T-helper 2 cell treated with Interferon-gamma antibody and Interleukin-4, amounts not matched to agents 5 μg/mL and 100 μg/mL, for 36 hours (primary cell): ENCODE measurements around the gene SDCCAG8.

Source experiments
- DNase-seq: peaks from one replicate; pipeline ENCODE4 v3.0.0; 2021; ENCODE audit warnings: low spot score
- H3K27ac Mint-ChIP-seq: one replicate; pipeline ENCODE4 v1.8.0; 2021; ENCODE audit warnings: mild to moderate bottlenecking, mixed read lengths
- H3K27me3 Mint-ChIP-seq: one replicate; pipeline ENCODE4 v1.8.0; 2021; ENCODE audit warnings: low read depth, mixed read lengths
- H3K36me3 Mint-ChIP-seq: one replicate; pipeline ENCODE4 v1.8.0; 2021; ENCODE audit warnings: low read depth, mixed read lengths
- H3K4me1 Mint-ChIP-seq: one replicate; pipeline ENCODE4 v1.8.0; 2021; ENCODE audit warnings: low read depth, mixed read lengths
- H3K4me3 Mint-ChIP-seq: one replicate; pipeline ENCODE4 v1.8.0; 2022; ENCODE audit warnings: mild to moderate bottlenecking, moderate library complexity, mixed read lengths
- H3K9me3 Mint-ChIP-seq: one replicate; pipeline ENCODE4 v1.8.0; 2021; ENCODE audit warnings: mixed read lengths

The SDCCAG8 gene

DNA sequence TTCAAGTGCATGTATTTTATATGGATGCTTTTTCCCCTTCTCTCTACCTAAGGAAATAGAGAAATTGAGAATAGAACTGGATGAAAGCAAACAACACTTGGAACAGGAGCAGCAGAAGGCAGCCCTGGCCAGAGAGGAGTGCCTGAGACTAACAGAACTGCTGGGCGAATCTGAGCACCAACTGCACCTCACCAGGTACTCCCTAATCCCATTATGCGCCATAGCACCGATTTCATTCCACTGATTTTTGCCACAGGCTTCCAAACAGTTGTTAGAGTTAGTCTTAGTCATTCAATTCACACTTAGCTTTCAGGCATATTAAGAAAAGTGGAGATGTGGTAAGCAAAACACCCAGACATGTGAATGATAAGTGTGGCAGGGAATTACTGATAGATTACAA is 122.8 kb downstream of the SDCCAG8 start:
- H3K4me1 Mint-ChIP-seq: no peaks in the 10 kb centered on the region
- peaks cover 13% of the 10 kb centered on the region for H3K36me3 Mint-ChIP-seq
- H3K4me3 Mint-ChIP-seq: no peak overlapping the region
- no peaks in the 10 kb centered on the region for H3K27me3 Mint-ChIP-seq
- H3K27ac Mint-ChIP-seq: no peak overlapping the region
- peaks cover 10% of the 10 kb centered on the region for H3K9me3 Mint-ChIP-seq
- DNase-seq: no peak

DNA sequence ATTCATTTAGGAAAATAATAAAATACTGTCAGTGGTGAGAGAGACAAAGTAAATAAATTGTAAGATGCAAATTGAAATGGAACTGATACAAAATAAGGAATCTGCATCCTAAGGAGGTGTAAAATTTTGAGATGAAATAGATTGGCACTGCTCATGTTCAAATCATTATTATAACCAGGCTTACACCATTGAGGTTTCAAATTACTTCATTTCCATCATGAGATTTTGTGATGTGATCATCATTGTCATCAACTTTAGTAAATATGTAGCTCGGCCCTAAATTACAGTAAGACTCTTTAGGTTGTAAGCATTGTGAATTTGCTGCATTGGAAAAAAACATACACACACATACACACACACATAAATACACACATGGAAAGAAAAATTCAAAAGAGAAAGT is 123.4 kb downstream of the SDCCAG8 start:
- no peak overlapping the region for H3K27ac Mint-ChIP-seq
- no peak overlapping the region for H3K4me3 Mint-ChIP-seq

DNA sequence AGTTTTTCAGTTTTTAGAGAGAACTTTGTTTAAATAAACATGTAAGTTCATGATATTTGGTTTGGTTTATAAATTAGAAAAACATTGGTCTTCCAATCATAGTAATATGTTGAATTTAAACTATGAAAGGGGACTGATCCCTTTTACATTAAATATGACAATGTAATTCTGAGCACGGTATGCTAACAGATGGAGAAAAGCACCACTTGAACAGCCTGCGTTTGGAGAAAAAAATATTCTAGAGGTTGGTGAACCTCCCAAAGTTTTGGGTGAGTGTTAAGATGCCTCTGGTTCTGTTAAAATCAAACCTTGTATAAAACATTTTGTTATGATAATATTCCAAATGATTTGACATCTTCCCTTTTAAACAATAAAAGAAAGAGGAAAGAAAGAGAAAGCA is 123.9 kb downstream of the SDCCAG8 start:
- DNase-seq: no peak
- H3K36me3 Mint-ChIP-seq: peaks cover 12% of the 10 kb centered on the region
- H3K27me3 Mint-ChIP-seq: no peaks in the 10 kb centered on the region
- H3K27ac Mint-ChIP-seq: no peak overlapping the region
- H3K4me1 Mint-ChIP-seq: no peaks in the 10 kb centered on the region
- H3K4me3 Mint-ChIP-seq: no peak overlapping the region
- no peaks in the 10 kb centered on the region for H3K9me3 Mint-ChIP-seq

More for the DNA sequence above, 123.4 kb downstream of the SDCCAG8 start:
- Mint-ChIP-seq H3K27me3 (no peaks in the 10 kb centered on the region), H3K4me1 (no peaks in the 10 kb centered on the region), H3K9me3 (peaks cover 4% of the 10 kb centered on the region), H3K36me3 (peaks cover 12% of the 10 kb centered on the region)
- DNase-seq: no peak

DNA sequence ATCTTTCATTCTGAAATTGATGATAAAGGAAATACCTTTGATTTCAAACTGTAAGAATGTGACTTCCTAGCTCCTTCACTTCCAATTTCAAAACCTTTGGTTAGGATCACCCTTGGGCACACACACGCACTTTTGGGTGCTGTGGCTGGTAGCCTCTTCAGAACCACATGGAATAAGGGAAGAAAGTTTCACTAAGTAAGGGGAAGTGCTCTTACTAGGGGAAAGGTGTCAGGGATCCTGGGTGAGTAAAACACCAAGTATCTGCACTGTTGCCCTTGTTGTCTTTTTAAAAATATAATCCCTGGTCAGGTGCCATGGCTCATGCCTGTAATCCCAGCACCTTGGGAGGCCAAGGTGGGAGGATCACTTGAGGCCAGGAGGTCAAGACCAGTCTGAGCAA is 132.4 kb downstream of the SDCCAG8 start:
- Mint-ChIP-seq H3K36me3 (no peaks in the 10 kb centered on the region), H3K4me3 (no peak overlapping the region), H3K4me1 (peaks cover 12% of the 10 kb centered on the region), H3K27me3 (no peaks in the 10 kb centered on the region), H3K9me3 (no peaks in the 10 kb centered on the region), H3K27ac (no peak overlapping the region)
- no peak for DNase-seq

DNA sequence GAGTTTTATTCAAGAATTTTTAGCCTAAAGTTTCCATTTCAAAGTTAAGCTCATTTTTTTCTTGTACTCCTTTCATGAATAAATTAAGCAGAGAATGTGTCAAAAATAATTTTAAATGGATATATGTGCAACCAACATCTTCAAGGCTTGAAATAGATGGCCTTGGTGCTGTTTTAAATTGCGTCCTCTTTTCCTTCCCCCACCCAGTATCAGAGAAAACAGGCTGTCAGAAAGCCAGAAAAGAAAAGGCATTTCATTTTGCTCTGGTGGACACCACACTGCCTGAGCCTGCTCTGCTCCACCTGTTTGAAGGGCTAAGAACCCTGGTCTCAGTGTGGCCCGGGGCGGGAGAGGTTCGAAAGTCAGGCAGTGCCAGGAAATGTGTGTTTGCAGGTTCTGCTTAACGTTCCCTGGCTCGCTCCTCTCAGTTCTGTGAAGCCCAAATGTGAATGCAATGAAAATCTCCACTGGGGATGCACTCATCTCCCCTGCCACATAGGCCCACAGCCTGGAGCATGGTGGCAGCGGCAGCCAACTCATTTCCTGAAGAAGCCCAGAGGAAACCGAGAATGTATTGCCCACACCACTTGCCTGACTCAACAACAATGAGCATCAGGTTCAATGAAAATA is 134.4 kb downstream of the SDCCAG8 start:
- no peak overlapping the region for H3K4me3 Mint-ChIP-seq
- peak; percentile 12 for DNase-seq
- no peaks in the 10 kb centered on the region for H3K27me3 Mint-ChIP-seq
- H3K9me3 Mint-ChIP-seq: no peaks in the 10 kb centered on the region
- no peaks in the 10 kb centered on the region for H3K36me3 Mint-ChIP-seq
- H3K4me1 Mint-ChIP-seq: peaks cover 12% of the 10 kb centered on the region
- no peak overlapping the region for H3K27ac Mint-ChIP-seq

DNA sequence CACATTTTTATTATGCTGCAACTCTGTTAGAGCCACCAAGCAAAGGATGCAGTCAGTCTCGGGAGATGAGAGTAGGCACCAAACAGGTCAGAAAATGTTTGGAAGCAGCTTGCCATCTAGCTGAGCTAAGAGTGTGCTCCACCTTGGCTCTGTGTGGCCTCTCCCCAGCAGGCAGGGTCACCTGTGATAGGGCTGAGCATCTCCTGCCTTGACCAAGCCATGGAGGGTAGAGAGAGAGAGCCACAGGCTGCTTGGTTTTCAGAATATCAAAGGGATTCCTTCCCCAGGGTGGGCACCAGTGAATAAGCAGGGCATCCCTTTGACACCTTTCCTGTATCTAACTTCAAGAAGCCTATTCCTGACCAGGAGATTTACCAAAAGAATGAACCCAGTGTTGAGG is 135.5 kb downstream of the SDCCAG8 start:
- no peaks in the 10 kb centered on the region for H3K9me3 Mint-ChIP-seq
- H3K4me1 Mint-ChIP-seq: peaks cover 12% of the 10 kb centered on the region
- H3K27ac Mint-ChIP-seq: no peak overlapping the region
- no peak for DNase-seq
- no peak overlapping the region for H3K4me3 Mint-ChIP-seq
- no peaks in the 10 kb centered on the region for H3K27me3 Mint-ChIP-seq
- H3K36me3 Mint-ChIP-seq: no peaks in the 10 kb centered on the region

DNA sequence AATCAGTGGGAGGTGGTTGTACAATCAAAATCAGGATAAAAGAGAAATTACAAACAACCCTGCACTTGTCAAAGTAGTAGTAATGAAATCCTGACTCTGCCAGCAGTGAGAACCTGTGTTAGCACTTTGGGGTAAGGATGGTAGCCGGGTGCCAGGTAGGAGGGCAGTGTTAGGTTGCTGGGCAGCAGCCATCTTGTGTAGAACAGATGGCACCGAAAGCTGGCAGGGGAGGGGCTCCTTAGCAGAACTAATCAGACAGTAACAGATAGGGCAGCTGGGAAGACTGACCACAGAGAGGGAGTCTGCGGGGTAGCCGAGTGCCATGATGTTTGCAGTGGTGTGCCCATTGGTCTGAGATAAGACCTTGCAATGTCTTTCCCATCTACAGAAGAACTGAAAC is 137.3 kb downstream of the SDCCAG8 start:
- H3K9me3 Mint-ChIP-seq: no peaks in the 10 kb centered on the region
- no peak overlapping the region for H3K4me3 Mint-ChIP-seq
- no peaks in the 10 kb centered on the region for H3K27me3 Mint-ChIP-seq
- H3K36me3 Mint-ChIP-seq: no peaks in the 10 kb centered on the region
- peaks cover 12% of the 10 kb centered on the region for H3K4me1 Mint-ChIP-seq
- H3K27ac Mint-ChIP-seq: no peak overlapping the region
- no peak for DNase-seq

DNA sequence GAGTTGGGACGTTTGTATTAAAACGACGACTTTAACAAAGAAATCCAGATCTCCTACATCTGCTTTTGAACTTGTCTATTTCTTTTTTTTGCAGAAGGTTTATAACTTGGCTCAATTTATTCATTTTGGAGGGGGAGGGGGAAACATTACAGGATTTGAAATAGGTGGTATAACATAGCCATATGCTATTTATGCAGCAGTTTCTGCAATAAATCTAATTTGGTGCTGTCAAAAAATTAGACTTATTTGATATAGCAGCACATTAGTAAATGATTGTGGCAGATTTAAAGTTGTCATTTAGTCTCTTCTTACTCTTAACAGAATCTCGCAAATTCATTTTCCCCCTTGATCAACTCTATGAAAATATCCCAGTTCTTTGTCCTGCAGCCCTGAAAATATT is 138.2 kb downstream of the SDCCAG8 start:
- Mint-ChIP-seq H3K27me3 (no peaks in the 10 kb centered on the region), H3K27ac (no peak overlapping the region), H3K4me1 (peaks cover 12% of the 10 kb centered on the region), H3K36me3 (no peaks in the 10 kb centered on the region), H3K9me3 (no peaks in the 10 kb centered on the region), H3K4me3 (no peak overlapping the region)
- no peak for DNase-seq

DNA sequence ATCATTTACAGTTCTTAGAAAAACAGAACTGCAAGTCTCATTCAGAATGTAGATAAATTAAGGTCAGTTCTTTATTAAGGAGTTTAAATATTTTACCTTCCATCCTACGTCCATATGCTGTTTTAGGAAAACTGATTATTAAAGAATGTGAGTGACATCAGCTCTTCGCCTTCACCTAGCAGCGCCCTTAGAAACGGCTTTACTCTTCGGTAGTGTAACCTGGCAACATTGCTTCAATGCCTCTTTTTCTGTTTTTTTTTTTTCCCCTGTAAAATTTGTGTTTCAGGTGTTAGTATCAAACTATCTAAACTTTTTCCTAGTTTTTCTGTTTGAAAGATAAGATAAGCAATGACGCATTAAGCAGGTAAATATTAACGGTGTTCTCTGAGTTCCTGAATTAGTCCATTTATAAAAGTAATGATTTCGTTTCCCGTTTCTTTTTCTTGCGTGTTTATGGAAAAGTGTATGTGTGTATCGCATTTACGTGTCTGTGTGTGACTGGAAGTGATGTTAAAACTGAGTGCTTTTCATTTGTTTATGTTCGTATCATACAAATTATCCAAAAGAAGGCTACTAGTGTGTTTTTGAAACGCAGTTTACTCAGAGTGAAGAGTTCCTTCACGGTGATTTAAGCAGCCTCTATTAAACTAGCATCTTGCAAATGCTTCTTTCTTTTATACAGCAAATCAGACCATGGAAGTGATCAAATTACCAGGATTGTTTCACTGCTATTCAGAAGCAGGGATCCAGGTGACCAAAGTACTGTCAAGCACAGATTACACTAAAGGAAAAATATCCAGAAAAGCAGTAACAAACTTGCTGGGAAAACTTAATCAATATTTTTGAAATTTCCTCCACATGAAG is 139.0 kb downstream of the SDCCAG8 start:
- Mint-ChIP-seq H3K4me1 (peaks cover 10% of the 10 kb centered on the region), H3K27me3 (no peaks in the 10 kb centered on the region), H3K27ac (no peak overlapping the region), H3K4me3 (no peak overlapping the region), H3K36me3 (no peaks in the 10 kb centered on the region), H3K9me3 (no peaks in the 10 kb centered on the region)
- DNase-seq: no peak

DNA sequence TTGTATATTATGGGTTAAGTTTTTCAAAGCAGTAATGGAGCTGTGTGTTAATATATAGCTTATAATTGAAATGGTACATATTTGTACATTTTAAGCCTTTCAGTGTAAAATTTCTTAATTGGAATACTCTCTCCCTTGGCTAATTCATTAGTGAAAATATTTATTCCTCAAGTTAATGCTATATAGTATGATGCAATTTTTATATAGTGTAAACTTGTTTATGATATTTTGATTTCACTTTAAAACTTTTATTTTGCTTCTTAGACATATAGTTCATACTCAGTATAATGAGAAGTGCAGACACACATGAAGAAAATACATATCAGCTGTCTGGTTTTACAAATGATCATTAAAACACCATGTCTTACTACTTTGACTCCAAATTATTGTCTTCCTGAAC is 140.6 kb downstream of the SDCCAG8 start:
- H3K4me1 Mint-ChIP-seq: peaks cover 2% of the 10 kb centered on the region
- DNase-seq: no peak
- H3K9me3 Mint-ChIP-seq: no peaks in the 10 kb centered on the region
- no peak overlapping the region for H3K27ac Mint-ChIP-seq
- H3K27me3 Mint-ChIP-seq: no peaks in the 10 kb centered on the region
- H3K4me3 Mint-ChIP-seq: no peak overlapping the region
- no peaks in the 10 kb centered on the region for H3K36me3 Mint-ChIP-seq

DNA sequence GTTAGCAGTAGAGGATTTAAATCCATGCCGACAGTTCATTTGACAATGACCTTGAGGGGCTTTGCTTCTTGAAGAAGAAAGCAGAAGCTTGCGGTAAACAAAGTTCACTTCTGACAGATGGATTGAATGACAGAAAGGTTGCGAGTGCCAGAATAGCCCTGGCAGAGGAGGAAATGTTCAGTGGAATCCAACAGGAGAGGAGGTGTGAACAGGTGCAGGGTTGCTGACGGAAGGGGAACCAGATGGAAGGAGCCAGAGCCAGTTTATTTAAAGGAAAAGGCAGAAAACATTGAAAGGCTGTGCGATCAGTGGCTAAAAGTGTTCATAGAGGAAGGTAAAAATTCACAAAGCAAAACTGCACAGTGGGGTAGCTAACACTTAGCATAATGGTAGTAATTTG is 141.0 kb downstream of the SDCCAG8 start:
- H3K4me3 Mint-ChIP-seq: no peak overlapping the region
- no peak for DNase-seq
- H3K27ac Mint-ChIP-seq: no peak overlapping the region
- H3K9me3 Mint-ChIP-seq: no peaks in the 10 kb centered on the region
- peaks cover 2% of the 10 kb centered on the region for H3K4me1 Mint-ChIP-seq
- H3K27me3 Mint-ChIP-seq: no peaks in the 10 kb centered on the region
- H3K36me3 Mint-ChIP-seq: no peaks in the 10 kb centered on the region

DNA sequence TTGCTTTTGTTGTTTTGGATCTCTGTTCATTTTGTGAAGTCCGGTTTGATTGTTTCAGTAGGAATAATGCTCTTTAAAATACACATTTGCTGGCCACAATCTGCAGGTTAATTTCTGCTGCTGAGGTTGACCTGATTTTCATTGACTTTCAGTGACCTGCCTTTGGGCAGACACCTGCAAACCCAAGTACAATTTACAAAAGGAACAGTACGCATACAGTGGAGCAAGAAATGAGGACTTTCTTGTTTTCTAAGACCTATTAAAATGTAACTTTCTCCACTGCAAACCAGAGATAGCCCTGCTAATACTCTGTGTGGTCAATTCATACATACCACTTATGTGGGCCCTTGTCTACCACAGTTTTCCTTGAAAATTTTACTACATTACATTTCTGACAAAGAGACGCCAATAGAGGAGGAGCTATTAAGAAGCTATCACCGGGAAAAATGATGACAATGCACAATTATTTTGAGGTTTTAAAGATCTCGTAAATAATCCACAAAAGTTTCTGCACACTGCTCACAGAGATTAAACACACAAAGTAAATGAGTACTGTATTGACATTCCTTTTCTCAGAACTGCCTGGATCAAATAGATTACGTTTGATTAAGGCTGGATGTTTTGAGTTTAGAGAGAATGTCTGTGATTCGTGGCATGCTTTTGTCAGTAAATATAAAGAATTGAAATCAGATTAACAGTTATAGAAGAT is 141.9 kb downstream of the SDCCAG8 start:
- Mint-ChIP-seq H3K27ac (no peak overlapping the region), H3K36me3 (no peaks in the 10 kb centered on the region), H3K9me3 (no peaks in the 10 kb centered on the region), H3K4me3 (no peak overlapping the region), H3K4me1 (peaks cover 2% of the 10 kb centered on the region), H3K27me3 (no peaks in the 10 kb centered on the region)
- no peak for DNase-seq

DNA sequence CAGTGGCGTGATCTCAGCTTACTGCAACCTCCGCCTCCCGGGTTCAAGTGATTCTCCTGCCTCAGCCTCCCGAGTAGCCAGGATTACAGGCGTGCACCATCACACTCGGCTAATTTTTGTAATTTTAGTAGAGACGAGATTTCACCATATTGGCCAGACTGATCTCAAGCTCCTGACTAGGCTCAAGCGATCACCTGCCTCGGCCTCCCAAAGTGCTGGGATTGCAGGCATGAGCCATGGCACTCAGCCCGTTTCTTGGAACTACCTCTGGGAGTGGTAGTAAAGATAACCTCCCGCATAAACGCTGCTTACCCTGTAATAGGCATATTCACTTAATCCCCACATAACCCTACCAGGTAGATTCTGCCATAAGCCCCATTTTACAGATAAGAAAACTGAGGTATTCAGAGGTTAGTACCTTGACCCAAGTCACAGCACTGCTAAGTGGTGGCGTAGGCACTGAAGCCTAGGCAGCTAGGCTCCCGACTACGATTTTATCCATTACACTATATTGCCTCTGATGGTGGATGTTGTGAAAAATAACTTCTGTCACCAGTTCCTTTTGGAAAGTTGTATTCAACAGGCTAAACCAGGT is 143.8 kb downstream of the SDCCAG8 start:
- Mint-ChIP-seq H3K27ac (no peak overlapping the region), H3K36me3 (no peaks in the 10 kb centered on the region), H3K4me1 (peaks cover 2% of the 10 kb centered on the region), H3K4me3 (no peak overlapping the region), H3K27me3 (no peaks in the 10 kb centered on the region), H3K9me3 (no peaks in the 10 kb centered on the region)
- DNase-seq: no peak

DNA sequence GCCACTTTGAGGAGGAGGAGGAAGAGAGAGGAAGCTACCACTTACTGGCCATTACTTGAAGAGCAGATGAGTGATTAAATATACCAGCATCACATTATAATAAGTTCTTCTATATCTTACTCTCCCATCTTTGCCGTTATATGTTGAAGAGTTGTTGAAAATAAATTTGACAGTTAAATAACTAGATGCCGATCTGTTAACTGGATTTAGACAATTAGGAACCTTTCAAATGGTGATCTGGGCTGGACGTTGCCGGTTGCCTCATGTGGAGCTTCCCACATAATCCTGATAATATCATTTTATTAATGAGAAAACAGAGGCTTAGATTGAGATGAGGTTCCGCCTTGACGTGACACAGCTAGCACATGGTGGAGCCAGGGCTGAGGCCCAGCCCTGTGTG is 147.0 kb downstream of the SDCCAG8 start:
- H3K4me1 Mint-ChIP-seq: peaks cover 16% of the 10 kb centered on the region
- H3K27me3 Mint-ChIP-seq: no peaks in the 10 kb centered on the region
- DNase-seq: no peak
- H3K4me3 Mint-ChIP-seq: no peak overlapping the region
- H3K9me3 Mint-ChIP-seq: no peaks in the 10 kb centered on the region
- no peaks in the 10 kb centered on the region for H3K36me3 Mint-ChIP-seq
- no peak overlapping the region for H3K27ac Mint-ChIP-seq
